ENCODE measurements around the gene CCN2.

The CCN2 gene

DNA sequence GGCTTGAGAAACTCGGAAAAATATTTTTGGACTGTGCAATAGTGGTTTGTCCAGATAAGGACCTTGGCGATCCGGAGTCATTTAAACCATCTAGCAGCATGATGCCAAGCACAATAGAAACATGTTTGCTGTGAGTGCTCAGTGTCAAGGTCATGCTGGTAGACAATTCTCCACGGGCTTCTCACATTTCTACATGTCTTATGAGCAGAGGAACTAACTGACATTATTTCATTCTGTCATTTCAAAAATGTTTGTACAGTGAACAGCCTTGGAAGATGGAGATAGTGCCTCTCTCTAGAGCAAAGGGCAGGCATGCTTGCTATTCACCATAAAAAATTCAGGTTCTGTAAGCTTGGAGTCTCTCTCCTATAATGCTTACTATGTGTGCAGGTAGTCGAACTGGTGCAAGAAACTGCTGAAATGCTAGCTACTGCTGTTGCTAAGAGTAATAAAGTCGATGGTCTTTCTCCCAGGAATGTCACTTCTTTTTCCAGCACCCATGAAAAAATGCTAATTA lies 25.4 kb upstream of the CCN2 start:
- Histone ChIP-seq H3K27me3 (ENCODE audit: low read depth, low read length) (no peaks in the 10 kb centered on the region), H3K4me3 (ENCODE audit: low read length) (no peak overlapping the region), H3K36me3 (replicated peaks; ENCODE audit: low read depth, low read length) (no peaks in the 10 kb centered on the region), H4K20me1 (ENCODE audit: insufficient read depth, low read length) (no peaks in the 10 kb centered on the region), H3K9me3 (ENCODE audit: insufficient read depth, low read length) (no peaks in the 10 kb centered on the region), H3K27ac (ENCODE audit: low read length) (no peak overlapping the region), H3K9ac (ENCODE audit: low read length) (no peak overlapping the region), H2AFZ (ENCODE audit: low read depth, low read length) (no peak overlapping the region), H3K4me1 (ENCODE audit: low read length) (no peaks in the 10 kb centered on the region), H3K4me2 (ENCODE audit: low read length) (no peak overlapping the region), H3K79me2 (ENCODE audit: low read length) (no peaks in the 10 kb centered on the region)
- TF ChIP-seq, protein P1, sequence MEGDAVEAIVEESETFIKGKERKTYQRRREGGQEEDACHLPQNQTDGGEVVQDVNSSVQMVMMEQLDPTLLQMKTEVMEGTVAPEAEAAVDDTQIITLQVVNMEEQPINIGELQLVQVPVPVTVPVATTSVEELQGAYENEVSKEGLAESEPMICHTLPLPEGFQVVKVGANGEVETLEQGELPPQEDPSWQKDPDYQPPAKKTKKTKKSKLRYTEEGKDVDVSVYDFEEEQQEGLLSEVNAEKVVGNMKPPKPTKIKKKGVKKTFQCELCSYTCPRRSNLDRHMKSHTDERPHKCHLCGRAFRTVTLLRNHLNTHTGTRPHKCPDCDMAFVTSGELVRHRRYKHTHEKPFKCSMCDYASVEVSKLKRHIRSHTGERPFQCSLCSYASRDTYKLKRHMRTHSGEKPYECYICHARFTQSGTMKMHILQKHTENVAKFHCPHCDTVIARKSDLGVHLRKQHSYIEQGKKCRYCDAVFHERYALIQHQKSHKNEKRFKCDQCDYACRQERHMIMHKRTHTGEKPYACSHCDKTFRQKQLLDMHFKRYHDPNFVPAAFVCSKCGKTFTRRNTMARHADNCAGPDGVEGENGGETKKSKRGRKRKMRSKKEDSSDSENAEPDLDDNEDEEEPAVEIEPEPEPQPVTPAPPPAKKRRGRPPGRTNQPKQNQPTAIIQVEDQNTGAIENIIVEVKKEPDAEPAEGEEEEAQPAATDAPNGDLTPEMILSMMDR (IDR thresholded peaks at IDR 0.05; ENCODE audit: low read depth, low read length) = no peak
- no peak for TF ChIP-seq EZH2phosphoT487 (IDR thresholded peaks at IDR 0.05; ENCODE audit: low read depth)

DNA sequence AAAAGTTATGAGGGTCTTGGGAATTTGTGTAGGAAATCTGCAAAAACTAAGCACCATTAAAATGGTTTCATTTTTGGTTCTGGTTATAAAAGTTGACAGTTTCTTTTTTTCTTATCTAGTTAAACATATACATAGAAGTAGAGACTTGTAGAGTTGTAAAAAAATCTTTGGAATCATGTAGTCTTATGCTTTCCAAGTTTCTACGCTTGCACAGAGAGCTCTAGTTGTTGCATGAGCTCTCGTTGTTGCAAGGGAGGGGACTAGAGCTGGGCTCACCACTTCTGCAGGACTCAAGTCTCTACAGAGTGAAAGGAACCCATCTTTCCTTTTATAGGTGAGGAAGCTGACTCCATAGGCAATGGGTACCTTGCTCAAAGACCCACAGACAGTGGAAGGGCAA lies 21.6 kb upstream of the CCN2 start:
- H3K36me3 ChIP-seq (replicated peaks; ENCODE audit: low read depth, low read length) = no peaks in the 10 kb centered on the region
- H4K20me1 ChIP-seq (ENCODE audit: insufficient read depth, low read length) = no peaks in the 10 kb centered on the region
- no peak for TF ChIP-seq EZH2phosphoT487 (IDR thresholded peaks at IDR 0.05; ENCODE audit: low read depth)
- TF ChIP-seq, protein P1 (IDR thresholded peaks at IDR 0.05; ENCODE audit: low read depth, low read length) = no peak
- no peak overlapping the region for H3K4me3 ChIP-seq (ENCODE audit: low read length)
- no peaks in the 10 kb centered on the region for H3K79me2 ChIP-seq (ENCODE audit: low read length)
- no peaks in the 10 kb centered on the region for H3K4me1 ChIP-seq (ENCODE audit: low read length)
- H3K9ac ChIP-seq (ENCODE audit: low read length) = no peak overlapping the region
- H3K4me2 ChIP-seq (ENCODE audit: low read length) = no peak overlapping the region
- no peak overlapping the region for H3K27ac ChIP-seq (ENCODE audit: low read length)
- no peak overlapping the region for H2AFZ ChIP-seq (ENCODE audit: low read depth, low read length)
- no peaks in the 10 kb centered on the region for H3K27me3 ChIP-seq (ENCODE audit: low read depth, low read length)
- no peaks in the 10 kb centered on the region for H3K9me3 ChIP-seq (ENCODE audit: insufficient read depth, low read length)

DNA sequence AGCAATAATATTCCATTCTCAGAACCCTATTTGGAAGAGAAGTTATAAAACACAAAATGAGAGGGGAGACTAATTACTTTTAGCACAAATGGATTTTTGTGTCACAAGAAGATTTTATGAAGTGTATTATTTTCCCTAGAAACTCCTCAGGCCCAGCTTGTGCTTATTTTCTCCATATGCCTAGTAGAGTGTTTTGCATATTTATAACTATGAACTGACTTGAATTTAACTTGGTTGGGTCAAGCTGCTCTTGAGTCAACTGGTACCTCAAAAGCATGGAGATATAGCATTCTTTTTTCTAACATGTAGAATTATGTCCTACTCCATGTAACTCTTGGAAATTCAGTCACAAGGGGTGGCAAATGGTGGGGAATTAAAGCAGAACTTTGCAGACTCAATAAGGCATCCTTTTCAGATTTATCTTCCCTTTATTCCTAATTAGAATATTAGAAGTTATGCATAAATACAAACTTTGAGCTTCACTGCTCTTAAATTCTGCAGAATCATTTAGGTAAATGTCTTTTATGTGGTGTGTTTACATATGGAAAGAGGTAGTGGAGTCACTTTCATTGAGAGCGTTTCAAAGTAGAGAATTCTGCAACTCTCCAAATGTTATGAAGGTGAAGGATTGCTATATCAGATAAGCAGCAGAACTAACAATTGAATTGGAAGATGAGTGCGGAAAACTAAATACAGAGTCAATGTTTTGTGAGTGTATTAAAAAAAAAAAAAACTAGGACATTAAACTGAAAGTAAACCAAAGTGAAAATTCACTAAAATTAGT lies 19.1 kb upstream of the CCN2 start:
- no peaks in the 10 kb centered on the region for H4K20me1 ChIP-seq (ENCODE audit: insufficient read depth, low read length)
- H3K79me2 ChIP-seq (ENCODE audit: low read length) = no peaks in the 10 kb centered on the region
- no peaks in the 10 kb centered on the region for H3K36me3 ChIP-seq (replicated peaks; ENCODE audit: low read depth, low read length)
- no peaks in the 10 kb centered on the region for H3K4me1 ChIP-seq (ENCODE audit: low read length)
- no peaks in the 10 kb centered on the region for H3K27me3 ChIP-seq (ENCODE audit: low read depth, low read length)
- H3K4me2 ChIP-seq (ENCODE audit: low read length) = no peak overlapping the region
- no peak overlapping the region for H2AFZ ChIP-seq (ENCODE audit: low read depth, low read length)
- H3K27ac ChIP-seq (ENCODE audit: low read length) = no peak overlapping the region
- TF ChIP-seq, protein P1 (IDR thresholded peaks at IDR 0.05; ENCODE audit: low read depth, low read length) = no peak
- no peak for TF ChIP-seq EZH2phosphoT487 (IDR thresholded peaks at IDR 0.05; ENCODE audit: low read depth)
- H3K4me3 ChIP-seq (ENCODE audit: low read length) = no peak overlapping the region
- no peak overlapping the region for H3K9ac ChIP-seq (ENCODE audit: low read length)
- no peaks in the 10 kb centered on the region for H3K9me3 ChIP-seq (ENCODE audit: insufficient read depth, low read length)

DNA sequence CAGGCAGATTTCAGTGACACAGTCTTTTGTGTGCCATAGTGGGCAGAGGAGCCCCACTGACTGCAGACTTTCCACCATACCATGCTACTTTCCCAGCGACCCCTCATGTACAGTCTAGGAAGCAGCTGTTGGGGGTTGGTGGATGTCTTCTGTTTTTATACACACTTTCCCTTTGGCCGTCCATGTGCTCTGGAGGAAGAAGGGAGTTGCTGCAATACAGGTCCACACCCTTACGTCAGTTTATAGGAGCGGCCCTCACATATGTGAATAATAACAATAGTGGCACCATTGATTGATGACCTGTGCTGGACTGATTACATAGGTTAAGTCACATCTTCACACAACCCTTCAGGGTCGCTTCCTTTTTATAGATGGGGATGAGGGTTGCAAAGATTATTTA lies 17.5 kb upstream of the CCN2 start:
- H3K27ac ChIP-seq (ENCODE audit: low read length) = no peak overlapping the region
- no peak overlapping the region for H3K4me3 ChIP-seq (ENCODE audit: low read length)
- H4K20me1 ChIP-seq (ENCODE audit: insufficient read depth, low read length) = no peaks in the 10 kb centered on the region
- H2AFZ ChIP-seq (ENCODE audit: low read depth, low read length) = no peak overlapping the region
- no peak for TF ChIP-seq EZH2phosphoT487 (IDR thresholded peaks at IDR 0.05; ENCODE audit: low read depth)
- TF ChIP-seq, protein P1 (IDR thresholded peaks at IDR 0.05; ENCODE audit: low read depth, low read length) = no peak
- no peaks in the 10 kb centered on the region for H3K36me3 ChIP-seq (replicated peaks; ENCODE audit: low read depth, low read length)
- no peaks in the 10 kb centered on the region for H3K79me2 ChIP-seq (ENCODE audit: low read length)
- H3K4me1 ChIP-seq (ENCODE audit: low read length) = no peaks in the 10 kb centered on the region
- H3K27me3 ChIP-seq (ENCODE audit: low read depth, low read length) = no peaks in the 10 kb centered on the region
- H3K4me2 ChIP-seq (ENCODE audit: low read length) = no peak overlapping the region
- no peak overlapping the region for H3K9ac ChIP-seq (ENCODE audit: low read length)
- H3K9me3 ChIP-seq (ENCODE audit: insufficient read depth, low read length) = no peaks in the 10 kb centered on the region
